ENCODE results near the gene TNFAIP8.
A peak's percentile ranks its signal among the peaks of the same experiment; 100 is the strongest.

The TNFAIP8 gene

DNA sequence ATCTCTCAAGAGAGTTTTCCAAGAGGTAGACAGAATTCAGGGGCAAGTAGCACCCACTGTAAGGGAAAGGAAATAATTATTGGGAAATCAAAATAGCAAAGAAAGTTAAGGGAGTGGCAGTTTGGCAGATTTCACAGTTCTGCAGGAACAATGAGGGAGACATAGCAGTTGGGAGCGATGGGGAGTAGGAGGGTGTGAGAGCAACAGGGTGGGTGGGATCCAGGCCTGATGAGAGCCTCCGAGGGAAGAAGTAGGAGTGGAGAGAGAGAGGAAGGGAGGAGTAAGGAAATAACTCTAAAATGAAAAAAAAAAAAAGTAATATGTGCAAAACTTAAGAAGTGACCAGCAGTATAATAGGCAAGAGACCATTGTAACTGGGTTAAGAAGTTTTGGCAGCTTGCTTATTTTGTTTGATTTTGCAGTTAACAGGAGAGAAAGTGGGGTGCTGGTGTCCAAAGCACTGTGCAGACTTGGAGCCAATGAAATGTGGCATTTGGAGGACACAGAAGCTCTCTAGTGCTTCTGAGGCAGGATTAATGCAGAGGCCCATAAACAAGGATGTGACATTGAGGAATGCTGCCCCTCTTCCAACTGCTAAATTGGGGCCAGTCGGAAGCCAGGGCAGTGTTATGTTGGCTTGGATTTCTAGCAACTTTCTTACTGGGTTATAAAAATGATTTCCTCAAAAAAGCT, 10.2 kb downstream of the TNFAIP8 start:
- H3K4me1 Mint-ChIP-seq = peaks cover 96% of the 10 kb centered on the region
- H3K4me3 Mint-ChIP-seq = peak overlapping the region; percentile 81
- peaks cover 100% of the 10 kb centered on the region for H3K36me3 Mint-ChIP-seq
- H3K27ac Mint-ChIP-seq = peak overlapping the region; percentile 77
- no peak for ATAC-seq
- DNase-seq (ENCODE audit: low spot score in 2 of 2) = no peak
- H3K9me3 Mint-ChIP-seq = no peaks in the 10 kb centered on the region

DNA sequence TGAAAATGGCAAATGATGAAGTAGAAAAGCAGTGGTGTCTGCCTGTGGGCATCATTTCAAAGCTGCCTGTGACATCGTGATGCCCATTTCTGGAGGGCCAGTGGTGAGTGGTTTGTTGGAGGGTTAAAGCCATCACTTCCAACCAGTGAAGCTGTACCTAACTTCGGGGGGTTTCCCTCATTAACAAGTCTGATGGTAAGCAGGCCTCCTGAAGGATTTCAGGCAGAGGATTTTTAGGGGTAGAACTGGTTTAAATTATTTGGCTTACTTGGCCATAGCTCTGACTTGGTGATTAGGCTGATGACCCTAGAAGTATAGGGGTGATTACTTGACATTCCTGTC, 10.7 kb downstream of the TNFAIP8 start:
- Mint-ChIP-seq H3K4me1 (peaks cover 96% of the 10 kb centered on the region), H3K36me3 (peaks cover 100% of the 10 kb centered on the region), H3K9me3 (no peaks in the 10 kb centered on the region), H3K4me3 (peak overlapping the region; percentile 81), H3K27ac (peak overlapping the region; percentile 77)
- DNase-seq (ENCODE audit: low spot score in 2 of 2) (no peak), ATAC-seq (peak; percentile 59)

DNA sequence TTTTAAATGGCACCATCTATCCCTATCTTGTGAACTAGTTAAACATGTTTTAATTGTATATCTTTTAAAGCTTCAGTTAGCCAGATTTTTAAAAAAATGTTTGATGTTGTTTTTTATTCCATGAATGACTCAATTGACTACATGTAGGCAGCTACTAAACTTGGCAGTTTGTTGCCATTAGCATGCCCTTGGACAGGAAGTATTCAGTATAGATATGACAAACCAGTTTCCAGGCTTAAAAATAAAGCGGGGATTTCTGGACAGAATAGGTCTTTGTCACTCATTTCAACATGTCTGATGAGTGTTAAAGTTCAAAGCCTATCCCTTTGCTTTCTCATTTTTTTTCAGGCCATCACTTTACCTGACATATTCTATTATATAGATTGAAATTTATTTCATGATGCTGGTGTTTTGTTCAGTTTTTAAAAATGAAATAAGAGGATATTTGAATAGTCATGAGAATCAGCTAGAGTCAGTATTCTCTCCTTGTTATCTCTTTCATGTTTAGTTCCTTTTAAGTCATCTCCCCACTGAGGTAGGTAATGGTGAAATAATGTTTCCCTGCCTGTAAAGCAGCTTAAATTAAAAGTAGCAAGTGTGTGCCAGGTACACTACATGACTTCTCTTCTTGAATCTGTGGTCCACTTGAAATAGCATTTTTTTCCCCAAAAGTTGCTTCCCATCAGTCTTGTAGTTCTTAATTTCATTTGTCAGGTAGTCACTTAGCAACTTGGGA, 11.9 kb downstream of the TNFAIP8 start:
- H3K27ac Mint-ChIP-seq = peak overlapping the region; percentile 77
- H3K4me1 Mint-ChIP-seq = peaks cover 87% of the 10 kb centered on the region
- DNase-seq (ENCODE audit: low spot score in 2 of 2) (no peak), ATAC-seq (peak; percentile 85)
- peaks cover 100% of the 10 kb centered on the region for H3K36me3 Mint-ChIP-seq
- no peaks in the 10 kb centered on the region for H3K9me3 Mint-ChIP-seq
- peak overlapping the region; percentile 81 for H3K4me3 Mint-ChIP-seq

DNA sequence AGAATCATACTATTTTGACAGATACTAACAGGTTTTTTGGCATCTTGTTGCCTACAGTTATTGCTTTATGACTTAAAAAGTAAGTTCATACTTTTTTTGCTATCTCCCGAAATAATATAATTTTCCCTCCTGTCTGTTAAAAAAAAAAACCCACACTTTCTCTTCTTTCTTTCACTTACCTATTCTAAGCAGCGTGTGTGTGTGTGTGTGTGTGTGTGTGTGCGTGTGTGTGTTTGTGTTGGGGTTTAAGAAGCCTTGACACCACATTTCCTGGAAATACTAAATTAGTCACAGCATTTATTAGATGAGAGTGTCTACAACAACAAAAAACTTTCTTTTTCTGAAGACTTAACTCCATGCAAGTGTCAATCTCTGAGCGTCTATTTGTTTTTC, 12.4 kb downstream of the TNFAIP8 start:
- Mint-ChIP-seq H3K9me3 (no peaks in the 10 kb centered on the region), H3K4me3 (peak overlapping the region; percentile 81), H3K4me1 (peaks cover 86% of the 10 kb centered on the region), H3K36me3 (peaks cover 100% of the 10 kb centered on the region), H3K27ac (peak overlapping the region; percentile 77)
- ATAC-seq (peak; percentile 59), DNase-seq (ENCODE audit: low spot score in 2 of 2) (no peak)

GRCh38 chr5:119370486-119370885, 14.7 kb downstream of the TNFAIP8 start:
- ATAC-seq (no peak), DNase-seq (ENCODE audit: low spot score in 2 of 2) (no peak)
- Mint-ChIP-seq H3K27ac (peak overlapping the region; percentile 77), H3K9me3 (no peaks in the 10 kb centered on the region), H3K36me3 (peaks cover 100% of the 10 kb centered on the region), H3K4me3 (no peak overlapping the region), H3K4me1 (peaks cover 78% of the 10 kb centered on the region)

DNA sequence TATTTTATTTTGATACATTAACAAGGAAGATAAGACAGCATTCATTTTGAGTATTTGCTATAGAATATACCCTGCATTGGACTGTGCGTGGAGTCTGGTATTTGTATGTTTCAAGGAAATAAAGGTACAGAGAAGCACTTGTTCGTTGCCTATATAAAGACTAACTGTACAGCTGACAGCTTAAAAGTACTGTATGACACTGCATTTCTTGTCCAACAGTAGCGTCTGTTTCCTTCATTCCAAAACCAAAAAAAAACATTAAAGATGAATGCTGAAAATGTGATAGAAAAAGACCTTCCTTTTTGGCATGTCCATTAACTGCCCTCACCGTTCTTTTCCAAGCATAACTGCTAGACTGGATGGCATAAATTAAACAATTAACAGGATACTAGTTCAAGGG, 15.3 kb downstream of the TNFAIP8 start:
- Mint-ChIP-seq H3K4me1 (peaks cover 71% of the 10 kb centered on the region), H3K27ac (peak overlapping the region; percentile 77), H3K4me3 (no peak overlapping the region), H3K9me3 (no peaks in the 10 kb centered on the region), H3K36me3 (peaks cover 100% of the 10 kb centered on the region)
- ATAC-seq (no peak), DNase-seq (ENCODE audit: low spot score in 2 of 2) (no peak)

- Mint-ChIP-seq H3K4me1 (peaks cover 69% of the 10 kb centered on the region), H3K4me3 (no peak overlapping the region), H3K36me3 (peaks cover 100% of the 10 kb centered on the region), H3K9me3 (no peaks in the 10 kb centered on the region), H3K27ac (peak overlapping the region; percentile 21)
- ATAC-seq (peak; percentile 68), DNase-seq (ENCODE audit: low spot score in 2 of 2) (no peak)
Observed at GRCh38 chr5:119373449-119373858, 17.6 kb downstream of the TNFAIP8 start.

DNA sequence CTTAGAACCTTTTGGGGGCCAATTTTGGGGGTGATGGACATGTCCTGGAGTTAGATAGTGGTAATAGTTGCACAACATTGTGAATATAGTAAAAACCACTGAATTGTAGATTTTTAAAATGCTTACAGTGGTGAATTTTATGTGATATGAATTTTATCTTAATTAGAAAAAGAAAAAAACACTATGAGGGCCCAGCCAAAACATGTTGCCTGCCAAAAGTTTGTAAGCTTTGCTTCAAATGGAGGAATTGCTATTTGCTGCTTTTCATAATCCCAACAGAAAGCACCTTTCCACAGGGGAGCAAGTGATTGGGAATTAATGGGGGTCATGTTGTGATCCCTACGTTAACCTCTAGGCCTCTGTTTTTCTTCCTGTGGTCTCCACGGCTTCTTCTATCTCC, 19.1 kb downstream of the TNFAIP8 start:
- DNase-seq (ENCODE audit: low spot score in 2 of 2) = no peak
- Mint-ChIP-seq H3K36me3 (peaks cover 100% of the 10 kb centered on the region), H3K4me3 (no peak overlapping the region), H3K27ac (peak overlapping the region; percentile 71), H3K9me3 (no peaks in the 10 kb centered on the region), H3K4me1 (peaks cover 69% of the 10 kb centered on the region)
- ATAC-seq = no peak

- H3K4me1 Mint-ChIP-seq = peaks cover 59% of the 10 kb centered on the region
- peak overlapping the region; percentile 86 for H3K27ac Mint-ChIP-seq
- H3K36me3 Mint-ChIP-seq = peaks cover 100% of the 10 kb centered on the region
- no peak overlapping the region for H3K4me3 Mint-ChIP-seq
- H3K9me3 Mint-ChIP-seq = no peaks in the 10 kb centered on the region
- DNase-seq (ENCODE audit: low spot score in 2 of 2) = peak in 1 of 2 donors; percentile 44
- no peak for ATAC-seq
Observed at GRCh38 chr5:119377066-119377465, 21.2 kb downstream of the TNFAIP8 start.

DNA sequence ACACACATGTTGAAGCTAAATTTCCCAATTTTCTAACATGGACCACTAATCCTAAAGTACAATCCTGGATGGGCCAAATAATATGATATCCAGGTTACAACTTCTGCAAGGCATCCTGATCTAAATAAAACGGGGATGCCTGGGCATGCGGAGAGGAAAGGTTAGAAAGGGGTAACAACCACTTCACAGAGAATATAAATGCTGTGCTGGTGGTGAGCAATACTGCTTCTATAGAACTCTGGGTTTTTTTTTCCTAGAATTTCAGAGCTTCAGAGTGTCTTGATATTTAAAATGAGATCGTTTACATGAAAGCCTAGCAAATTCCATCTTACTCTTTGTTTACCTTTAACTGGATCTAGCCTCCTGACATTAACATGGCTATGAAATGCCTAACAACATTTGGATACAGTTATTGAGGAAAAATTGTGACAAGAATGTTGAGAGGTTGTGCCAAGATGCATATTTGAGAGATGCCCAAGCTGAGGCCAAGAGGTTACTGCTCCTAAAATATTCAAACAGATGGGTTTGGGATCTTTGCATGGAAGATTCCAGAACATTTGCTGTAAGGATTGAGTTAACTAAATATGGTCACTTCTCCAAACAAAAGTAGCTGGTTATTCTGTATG, 22.4 kb downstream of the TNFAIP8 start:
- peaks cover 63% of the 10 kb centered on the region for H3K4me1 Mint-ChIP-seq
- no peaks in the 10 kb centered on the region for H3K9me3 Mint-ChIP-seq
- H3K36me3 Mint-ChIP-seq = peaks cover 100% of the 10 kb centered on the region
- DNase-seq (ENCODE audit: low spot score in 2 of 2) = peak in 1 of 2 donors; percentile 40
- H3K27ac Mint-ChIP-seq = peak overlapping the region; percentile 86
- no peak overlapping the region for H3K4me3 Mint-ChIP-seq
- ATAC-seq = peak; percentile 43

GRCh38 chr5:119379096-119379495, 23.3 kb downstream of the TNFAIP8 start:
- H3K36me3 Mint-ChIP-seq = peaks cover 100% of the 10 kb centered on the region
- peaks cover 65% of the 10 kb centered on the region for H3K4me1 Mint-ChIP-seq
- no peak for ATAC-seq
- H3K9me3 Mint-ChIP-seq = no peaks in the 10 kb centered on the region
- peak overlapping the region; percentile 1 for H3K4me3 Mint-ChIP-seq
- DNase-seq (ENCODE audit: low spot score in 2 of 2) = peak in 1 of 2 donors; percentile 34
- peak overlapping the region; percentile 86 for H3K27ac Mint-ChIP-seq

GRCh38 chr5:119379942-119380547, 24.2 kb downstream of the TNFAIP8 start:
- peaks cover 70% of the 10 kb centered on the region for H3K4me1 Mint-ChIP-seq
- H3K4me3 Mint-ChIP-seq = no peak overlapping the region
- no peaks in the 10 kb centered on the region for H3K9me3 Mint-ChIP-seq
- DNase-seq (ENCODE audit: low spot score in 2 of 2) = no peak
- peaks cover 100% of the 10 kb centered on the region for H3K36me3 Mint-ChIP-seq
- ATAC-seq = no peak
- H3K27ac Mint-ChIP-seq = peak overlapping the region; percentile 86

- Mint-ChIP-seq H3K36me3 (peaks cover 100% of the 10 kb centered on the region), H3K27ac (no peak overlapping the region), H3K4me1 (peaks cover 83% of the 10 kb centered on the region)
Observed at GRCh38 chr5:119382169-119382568, 26.4 kb downstream of the TNFAIP8 start.

DNA sequence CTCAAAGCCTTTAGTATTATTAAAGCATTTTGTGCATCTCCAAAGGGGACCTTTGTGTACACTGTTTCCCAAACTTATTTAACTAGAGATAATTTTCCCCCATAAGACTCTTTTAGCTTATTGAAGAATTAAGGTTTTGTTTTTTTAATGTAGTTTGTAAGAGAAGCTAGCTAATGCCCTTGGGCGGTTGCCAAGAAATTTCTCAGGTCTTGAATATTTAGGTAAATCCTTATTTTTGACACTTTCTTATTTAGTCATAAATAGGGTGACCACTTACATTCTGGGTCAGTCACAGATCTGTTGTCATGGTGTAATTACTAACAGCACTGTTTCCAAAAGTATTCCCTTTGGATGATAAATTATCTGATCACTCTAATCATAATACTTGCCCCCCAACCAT, 27.2 kb downstream of the TNFAIP8 start:
- H3K27ac Mint-ChIP-seq = peak overlapping the region; percentile 81
- peak overlapping the region; percentile 21 for H3K4me3 Mint-ChIP-seq
- H3K9me3 Mint-ChIP-seq = no peaks in the 10 kb centered on the region
- ATAC-seq (no peak), DNase-seq (ENCODE audit: low spot score in 2 of 2) (no peak)
- peaks cover 100% of the 10 kb centered on the region for H3K36me3 Mint-ChIP-seq
- peaks cover 83% of the 10 kb centered on the region for H3K4me1 Mint-ChIP-seq

More at GRCh38 chr5:119382169-119382568, 26.4 kb downstream of the TNFAIP8 start:
- Mint-ChIP-seq H3K9me3 (no peaks in the 10 kb centered on the region), H3K4me3 (no peak overlapping the region)
- ATAC-seq (peak; percentile 73), DNase-seq (ENCODE audit: low spot score in 2 of 2) (peak in 1 of 2 donors; percentile 26)

DNA sequence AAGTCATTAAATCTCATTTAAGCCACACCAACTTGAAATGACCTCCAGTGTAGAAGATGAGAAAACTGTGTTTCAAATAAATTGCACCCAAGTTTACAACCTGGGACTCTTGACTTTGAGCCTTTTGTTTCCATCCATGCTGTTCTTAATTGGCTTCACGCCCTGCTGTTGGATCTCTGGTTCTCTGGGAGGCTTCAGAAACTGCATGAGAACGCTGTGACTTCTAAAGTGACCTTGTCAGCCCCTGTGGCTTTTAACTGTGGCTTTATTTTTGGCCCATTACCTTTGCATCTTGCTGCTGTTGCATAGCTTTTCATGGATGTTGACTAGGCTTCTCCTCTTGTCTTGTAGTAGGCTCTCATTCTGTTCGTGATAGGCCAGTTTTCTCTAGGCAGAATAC, 29.3 kb downstream of the TNFAIP8 start:
- Mint-ChIP-seq H3K4me3 (peak overlapping the region; percentile 21), H3K9me3 (no peaks in the 10 kb centered on the region), H3K27ac (peak overlapping the region; percentile 81), H3K36me3 (peaks cover 100% of the 10 kb centered on the region), H3K4me1 (peaks cover 82% of the 10 kb centered on the region)
- DNase-seq (ENCODE audit: low spot score in 2 of 2) (no peak), ATAC-seq (no peak)

Data from stimulated activated effector memory CD8-positive, alpha-beta T cell treated with anti-CD3 and anti-CD28 coated beads, Interleukin-12 subunit alpha, Interleukin-12 subunit beta, amount 100 ng/mL, for 72 hours (primary cell).